KG1 (cell line): ENCODE data around the gene SLC4A4.

Experiments
- DNase-seq: peaks from one replicate; lab custom pipeline; 2025; lab: John Stamatoyannopoulos, UW

The SLC4A4 gene

DNA sequence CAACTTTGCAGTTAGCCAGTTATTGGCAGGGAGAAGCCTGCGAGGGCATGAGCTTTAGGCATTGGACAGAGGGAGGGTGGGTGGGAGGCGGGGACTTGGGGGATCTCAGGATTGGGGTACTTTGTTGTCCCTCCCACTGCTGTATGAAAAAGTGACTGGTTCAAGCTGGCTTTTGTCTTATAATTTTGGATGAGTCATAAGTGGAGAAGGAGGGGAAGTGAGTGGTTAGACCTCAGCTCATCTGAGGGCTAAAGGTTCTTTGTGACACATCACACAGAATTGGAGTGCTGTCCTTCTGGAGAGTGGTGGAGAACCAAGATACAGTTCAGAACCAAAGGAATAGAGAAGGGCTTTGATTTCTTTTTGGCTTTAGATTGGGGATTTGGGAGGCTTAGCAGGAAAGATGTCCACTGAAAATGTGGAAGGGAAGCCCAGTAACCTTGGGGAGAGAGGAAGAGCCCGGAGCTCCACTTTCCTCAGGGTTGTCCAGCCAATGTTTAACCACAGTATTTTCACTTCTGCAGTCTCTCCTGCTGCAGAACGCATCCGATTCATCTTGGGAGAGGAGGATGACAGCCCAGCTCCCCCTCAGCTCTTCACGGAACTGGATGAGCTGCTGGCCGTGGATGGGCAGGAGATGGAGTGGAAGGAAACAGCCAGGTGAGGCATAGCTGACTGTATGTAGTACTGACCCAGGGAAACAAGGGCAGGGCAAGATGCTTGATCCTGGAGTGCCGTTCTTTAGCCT, at the start of gene SLC4A4:
Gene SLC4A4, plus strand, starts transcription at position 175 of the 748 bp plus-strand sequence.
- DNase-seq = peak; percentile 14

DNA sequence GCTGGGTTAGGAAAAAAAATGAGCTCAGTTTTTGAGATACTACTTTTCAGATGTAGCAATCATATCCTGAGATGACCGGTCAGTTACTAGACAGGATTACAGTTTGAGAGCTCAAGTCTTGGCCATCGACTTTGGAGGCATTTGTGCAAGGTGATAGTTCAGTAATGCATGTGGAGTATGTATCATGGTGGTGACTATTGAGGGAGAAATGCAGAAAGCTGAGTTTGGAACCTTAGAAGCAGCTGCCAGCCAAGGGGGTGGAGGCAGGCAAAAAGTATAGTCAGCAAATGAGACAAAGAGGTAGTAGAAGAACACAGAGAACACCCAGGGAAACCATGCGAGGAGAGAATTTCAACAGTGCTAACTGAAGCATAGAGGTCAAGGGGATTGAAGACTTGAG, 48.7 kb upstream of the SLC4A4 start:
- DNase-seq = no peak

DNA sequence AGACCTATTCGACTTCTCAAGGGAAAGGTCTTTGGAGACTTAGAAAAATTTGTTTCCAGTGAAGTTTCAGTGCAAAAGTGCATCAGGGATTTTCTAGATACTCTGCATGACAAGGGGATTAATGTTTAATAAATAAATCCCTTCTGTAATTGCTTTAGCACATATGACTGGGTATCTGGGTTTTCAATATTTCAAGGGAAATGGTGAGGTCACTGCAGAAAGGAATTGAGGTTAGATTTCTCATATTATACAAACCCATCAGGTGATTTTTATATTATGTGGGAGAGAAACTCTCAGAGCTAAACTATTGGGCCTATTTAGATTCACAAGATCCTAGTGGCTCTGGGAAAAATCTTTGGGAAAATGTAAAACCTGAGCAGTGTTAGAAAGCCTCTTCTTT, 48.3 kb upstream of the SLC4A4 start:
- no peak for DNase-seq

DNA sequence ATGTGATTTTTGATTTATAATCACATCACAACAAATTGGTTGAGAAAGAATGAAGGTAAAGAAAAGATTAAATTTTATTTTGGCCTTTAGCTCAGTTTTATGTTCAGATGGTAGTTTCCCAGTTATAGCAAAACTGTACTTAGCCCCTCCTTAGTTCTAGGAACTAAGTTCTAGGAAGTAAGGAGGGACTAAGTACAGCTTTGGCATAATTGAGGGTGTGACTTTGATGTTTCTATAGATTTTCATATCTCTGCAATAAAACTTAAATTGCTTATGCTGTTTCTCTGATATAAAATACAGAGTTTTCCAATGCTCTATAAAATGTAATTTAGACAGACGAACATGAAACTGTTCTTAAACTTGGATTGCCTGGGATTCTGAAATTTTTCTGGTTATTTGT, 46.6 kb upstream of the SLC4A4 start:
- DNase-seq = no peak

DNA sequence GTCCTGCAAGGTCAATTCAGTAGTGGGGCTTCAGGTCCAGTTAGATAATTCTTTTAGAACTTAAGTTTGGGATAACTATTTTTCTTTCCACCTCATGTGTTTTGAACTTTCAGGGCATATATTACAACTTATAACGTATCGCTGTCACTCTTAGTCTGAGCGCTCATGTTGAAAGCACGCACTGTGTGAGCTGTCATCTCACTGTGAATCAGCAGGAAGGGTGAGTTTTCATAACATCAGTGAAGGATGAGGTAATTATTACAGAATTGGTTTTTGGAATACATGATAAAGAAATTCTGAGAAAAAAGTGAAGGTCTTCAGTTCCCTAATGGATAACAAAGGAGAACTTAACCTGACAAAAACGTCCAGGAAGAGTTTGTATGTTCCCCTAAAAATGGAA, 45.1 kb upstream of the SLC4A4 start:
- DNase-seq = no peak

DNA sequence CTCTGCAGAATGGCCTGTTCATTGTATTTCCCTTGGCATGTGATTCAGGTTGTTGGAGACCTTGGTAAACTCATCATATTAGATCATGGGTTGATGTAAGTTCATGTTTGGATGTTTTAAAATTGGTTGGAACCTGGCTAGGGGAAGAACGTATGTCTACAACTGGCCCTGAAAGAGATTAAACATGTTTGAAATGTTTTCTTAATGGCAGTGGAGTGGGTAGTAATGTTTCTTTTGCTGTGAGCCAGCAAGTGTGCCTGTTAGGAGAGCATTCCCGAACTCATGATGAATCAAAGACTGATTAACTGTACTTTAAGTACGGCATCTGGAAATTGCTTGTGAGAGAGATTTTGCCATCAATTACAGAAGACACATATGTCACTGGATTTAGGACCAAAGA, 44.5 kb upstream of the SLC4A4 start:
- DNase-seq = no peak

DNA sequence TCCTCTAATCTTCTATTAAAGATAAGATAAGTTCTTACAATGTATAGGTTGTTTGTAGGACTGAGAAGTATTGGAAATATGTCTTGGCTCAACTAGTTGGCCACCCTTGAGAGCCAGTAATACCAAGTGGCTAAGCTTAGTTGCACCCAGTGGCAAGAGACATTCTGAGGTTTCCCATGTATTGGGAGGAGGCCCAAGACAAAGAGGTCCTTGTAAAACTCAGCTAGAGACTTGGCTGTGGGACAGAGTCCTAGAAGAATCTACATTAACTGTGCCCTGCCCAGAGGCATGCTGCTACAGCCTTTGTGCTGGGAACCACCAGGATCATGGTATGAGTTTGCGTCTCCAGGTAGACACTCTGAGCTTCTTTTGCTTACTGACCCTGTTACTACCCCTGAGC, 41.9 kb upstream of the SLC4A4 start:
- DNase-seq = no peak

DNA sequence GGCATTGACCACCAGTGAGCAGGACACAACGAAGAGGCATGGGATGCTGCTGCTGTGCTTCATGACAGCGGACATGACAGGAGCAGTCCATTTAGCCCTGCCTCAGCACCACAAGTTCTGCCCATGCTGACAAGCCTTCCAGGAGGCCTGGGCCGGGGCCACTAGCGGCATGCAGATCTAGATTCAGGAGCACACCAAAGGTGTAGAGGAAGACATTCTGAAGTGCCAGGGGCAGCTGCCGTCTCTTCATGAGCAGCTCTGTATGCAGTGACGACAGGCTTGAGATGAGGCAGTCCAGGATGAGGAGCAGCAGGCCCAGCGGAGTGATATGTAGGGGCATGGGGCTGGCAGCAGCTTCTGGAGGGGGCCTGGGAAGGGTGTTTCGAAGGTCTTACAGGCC, 38.5 kb upstream of the SLC4A4 start:
- DNase-seq = no peak

DNA sequence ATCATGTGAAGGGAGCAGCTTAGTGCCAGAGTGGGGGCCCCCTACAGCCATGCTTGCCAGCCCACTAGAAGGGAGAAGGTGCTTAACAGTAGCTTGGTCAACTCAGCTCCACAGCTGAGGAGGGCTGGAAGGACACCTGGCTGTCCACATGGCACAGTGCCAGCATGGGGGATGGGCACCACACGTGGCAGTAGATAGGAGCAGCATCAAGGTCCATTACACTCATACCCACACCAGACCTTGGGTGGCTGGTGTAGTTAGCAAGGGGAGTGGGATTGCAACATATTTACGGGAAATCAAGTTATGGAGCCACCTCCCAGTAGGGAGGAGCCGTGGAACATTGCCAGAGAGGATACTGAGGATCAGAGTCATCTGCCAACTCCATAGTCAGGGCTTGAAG, 37.9 kb upstream of the SLC4A4 start:
- no peak for DNase-seq

DNA sequence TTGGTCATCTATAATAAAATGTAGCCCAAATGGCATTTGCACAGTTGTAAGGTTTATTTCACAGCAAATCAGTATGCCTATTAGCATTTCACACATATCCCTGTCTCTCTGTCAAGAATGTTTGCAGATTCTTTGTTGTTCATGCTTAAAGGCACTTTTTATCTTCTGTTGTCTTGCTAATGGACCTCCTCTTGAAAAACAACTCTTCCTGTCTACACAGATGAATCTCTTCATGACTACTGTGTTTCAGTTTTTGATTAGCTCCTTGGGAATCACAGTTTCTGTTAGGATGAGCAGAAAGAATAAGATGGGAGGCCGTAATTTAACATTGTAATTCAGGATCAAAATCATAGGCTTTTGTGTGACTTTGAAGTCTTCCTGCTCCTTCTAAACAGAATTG, 35.5 kb upstream of the SLC4A4 start:
- DNase-seq = no peak

DNA sequence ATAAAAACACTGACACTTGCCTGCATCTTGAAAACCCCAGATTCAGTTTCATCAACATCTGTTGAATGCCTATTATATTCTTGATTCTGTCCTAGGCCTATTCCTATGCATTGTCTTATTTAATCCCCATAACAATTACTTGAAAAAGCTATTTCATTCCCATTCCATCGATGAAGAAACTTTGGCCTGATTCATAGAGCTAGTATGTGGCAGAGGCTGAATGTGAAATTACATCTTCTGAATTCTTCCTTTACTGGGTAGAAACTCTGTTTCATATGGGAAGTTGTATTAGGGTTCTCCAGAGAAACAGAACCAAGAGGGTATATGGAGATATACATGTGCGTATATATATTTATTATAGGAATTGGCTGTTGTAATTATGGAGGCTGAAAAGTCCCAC, 35.0 kb upstream of the SLC4A4 start:
- no peak for DNase-seq

DNA sequence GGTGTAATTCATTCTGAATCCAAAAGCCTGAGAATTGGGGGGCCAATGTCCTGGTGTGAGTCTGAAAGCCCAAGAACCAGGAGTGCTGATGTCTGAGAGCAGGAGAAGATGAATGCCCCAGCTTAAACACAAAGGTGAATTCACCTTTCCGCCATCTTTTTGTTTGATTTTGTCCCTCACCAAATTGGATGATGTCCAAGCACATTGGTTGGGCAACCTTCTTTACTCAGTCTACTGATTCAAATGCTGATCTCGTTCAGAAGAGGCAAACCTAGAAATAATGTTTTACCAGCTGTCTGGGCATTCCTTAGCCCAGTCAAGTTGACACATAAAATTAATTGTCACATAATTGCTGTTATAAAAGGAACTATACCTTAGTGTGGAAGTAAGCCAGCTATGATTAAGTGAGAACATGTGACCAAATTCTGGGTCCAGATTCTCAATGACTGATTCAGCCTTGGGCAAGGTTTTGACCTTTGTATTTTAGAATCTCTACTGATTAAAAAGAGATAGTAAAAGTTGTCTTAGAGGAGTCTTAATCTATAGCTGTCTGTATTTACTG, 34.5 kb upstream of the SLC4A4 start:
- DNase-seq = no peak

DNA sequence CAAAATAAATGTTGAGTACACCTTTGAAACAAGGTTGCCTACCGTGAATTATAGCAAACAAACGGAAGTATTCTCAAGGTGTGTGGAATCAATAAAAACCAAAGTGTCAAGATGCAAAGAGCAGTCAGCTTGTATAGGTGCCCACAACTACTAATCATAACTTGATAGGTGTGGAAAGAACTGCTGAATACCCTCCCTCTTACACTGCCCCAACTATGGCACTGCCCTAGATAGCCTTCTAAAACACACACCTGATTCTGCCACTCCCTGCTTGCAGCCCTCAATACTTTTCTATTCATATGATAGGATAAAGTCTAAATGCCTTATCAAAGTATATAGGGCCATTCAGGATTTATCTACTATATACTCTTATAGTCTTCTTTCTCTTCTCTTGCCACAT, 31.1 kb upstream of the SLC4A4 start:
- DNase-seq = no peak

DNA sequence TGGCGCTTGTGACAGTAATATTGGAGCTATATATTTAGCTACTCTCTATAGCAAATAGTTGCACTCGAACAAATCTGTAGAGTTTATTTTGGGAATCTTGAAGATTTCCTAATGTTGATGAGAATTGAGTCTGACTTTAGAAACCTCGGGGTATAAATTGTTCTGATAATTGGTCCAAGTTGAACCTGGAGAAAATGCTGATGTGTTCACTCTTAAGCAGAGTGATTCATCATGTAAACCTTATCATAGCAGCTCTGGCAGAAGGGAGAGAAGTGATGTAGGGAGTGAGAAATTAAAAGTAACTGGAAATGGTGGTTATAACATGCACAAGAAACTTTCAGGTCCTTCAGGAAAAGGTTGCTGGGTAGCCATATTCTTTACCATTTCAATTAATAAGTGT, 16.4 kb upstream of the SLC4A4 start:
- DNase-seq = no peak

DNA sequence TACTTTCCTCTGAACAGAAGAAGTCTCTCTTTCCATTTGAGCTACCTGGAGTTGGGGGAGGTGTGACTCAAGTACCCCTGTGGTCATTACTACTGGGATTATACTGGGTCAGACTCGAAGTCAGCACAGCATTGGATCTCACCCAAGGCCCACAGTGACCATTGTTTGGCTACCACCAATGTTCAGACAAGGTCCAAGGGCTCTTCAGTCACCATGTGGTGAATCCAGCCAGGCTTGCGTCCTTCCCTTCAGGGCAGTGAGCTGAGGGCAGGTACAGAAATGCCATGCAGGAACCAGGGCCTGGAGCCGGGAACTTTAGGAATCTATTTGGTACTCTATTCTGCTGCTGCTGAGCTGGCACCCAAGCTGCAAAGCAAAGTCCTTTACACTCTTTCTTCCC, 5.5 kb upstream of the SLC4A4 start:
- no peak for DNase-seq

DNA sequence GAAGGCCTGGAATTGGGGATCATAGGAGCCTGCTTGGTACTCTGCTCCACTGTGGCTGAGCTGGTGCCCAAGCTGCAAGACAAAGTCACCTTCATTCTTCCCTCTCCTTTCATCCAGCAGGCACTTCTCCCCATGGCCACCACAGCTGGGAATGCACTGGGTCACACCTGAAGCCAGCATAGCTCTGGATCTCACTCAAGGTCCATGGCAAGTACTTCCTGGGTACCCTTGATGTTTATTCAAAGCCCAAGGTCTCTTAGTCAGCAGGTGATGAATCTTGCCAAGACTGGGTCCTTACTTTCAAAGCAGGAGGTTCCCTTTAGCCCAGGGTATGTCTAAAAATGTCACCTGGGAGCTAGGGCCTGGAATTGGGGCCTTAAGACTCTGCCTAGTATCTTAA, 4.9 kb upstream of the SLC4A4 start:
- no peak for DNase-seq

DNA sequence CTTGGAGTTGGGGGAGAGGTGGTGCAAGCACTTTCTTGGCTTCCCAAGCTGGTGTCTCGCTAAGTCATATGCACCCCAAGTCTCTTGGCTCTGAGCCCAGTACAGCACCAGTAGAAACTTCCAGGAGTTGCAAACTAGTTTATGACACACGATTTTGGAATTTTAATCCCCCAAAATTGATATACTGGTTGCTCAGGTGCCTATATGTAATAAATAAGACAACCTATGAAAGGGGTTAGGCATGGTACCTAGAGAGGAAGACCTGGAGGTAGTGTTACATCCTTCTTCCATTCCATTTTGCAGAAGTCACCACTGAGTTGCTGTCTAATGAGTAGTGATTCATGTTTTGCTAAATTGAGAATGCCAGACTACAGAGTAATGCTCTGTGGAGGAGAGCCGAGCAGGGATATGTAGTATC, 4.3 kb upstream of the SLC4A4 start:
- DNase-seq = no peak

DNA sequence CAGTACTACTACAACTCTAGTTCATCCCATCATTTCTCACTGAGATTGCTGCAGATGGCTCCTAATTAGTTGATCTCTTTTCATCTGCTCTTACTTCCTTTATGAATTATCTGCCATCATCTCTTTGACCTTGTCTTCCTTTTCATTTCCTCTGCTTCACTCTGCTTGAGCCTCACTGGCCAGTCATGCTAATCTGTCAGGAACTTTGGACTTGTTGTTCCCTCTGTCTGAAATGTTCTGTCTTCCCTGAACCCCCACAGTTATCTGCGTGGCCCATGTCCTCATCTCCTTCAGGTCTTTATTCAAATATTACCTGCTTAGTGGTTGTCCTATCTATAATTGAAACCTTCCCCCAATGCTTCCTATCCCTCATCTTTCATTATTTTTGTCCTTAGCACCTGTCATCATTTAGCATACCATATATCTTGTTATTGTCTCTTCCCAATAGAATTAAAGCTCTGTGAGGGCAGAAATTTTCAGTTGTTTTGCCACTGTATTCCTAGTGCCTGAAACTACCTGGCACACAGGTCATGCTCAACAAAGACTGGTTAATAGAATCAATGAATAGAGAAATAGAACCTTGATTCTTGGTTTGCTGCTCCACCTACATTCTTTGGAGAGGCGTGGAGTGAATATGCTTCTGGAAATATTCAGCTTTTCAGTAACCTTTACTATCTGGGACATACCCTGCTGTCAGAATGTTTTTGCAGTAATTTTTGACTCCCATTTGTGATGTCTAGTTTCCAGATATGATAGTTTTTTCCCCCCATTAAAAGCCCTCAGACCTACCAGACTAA, 5.0 kb downstream of the SLC4A4 start:
- no peak for DNase-seq

DNA sequence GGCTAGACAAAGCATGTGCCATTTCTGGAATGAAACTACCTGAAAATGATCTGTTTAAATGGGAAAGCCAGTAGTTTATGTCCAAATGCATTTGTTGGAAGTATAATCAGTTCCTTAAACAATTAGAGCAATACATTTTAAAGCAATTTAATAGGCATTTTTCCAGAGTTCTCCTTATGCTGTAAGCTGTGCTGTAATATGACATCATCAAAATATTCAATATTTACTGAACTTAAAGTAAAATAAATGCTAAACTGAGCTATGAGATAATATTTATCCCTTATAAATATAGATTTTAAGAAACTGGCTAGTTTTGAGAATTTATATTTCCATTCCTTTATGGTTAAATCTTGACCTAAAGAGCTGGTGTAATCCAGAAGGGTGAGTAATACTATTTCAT, 7.9 kb downstream of the SLC4A4 start:
- no peak for DNase-seq

DNA sequence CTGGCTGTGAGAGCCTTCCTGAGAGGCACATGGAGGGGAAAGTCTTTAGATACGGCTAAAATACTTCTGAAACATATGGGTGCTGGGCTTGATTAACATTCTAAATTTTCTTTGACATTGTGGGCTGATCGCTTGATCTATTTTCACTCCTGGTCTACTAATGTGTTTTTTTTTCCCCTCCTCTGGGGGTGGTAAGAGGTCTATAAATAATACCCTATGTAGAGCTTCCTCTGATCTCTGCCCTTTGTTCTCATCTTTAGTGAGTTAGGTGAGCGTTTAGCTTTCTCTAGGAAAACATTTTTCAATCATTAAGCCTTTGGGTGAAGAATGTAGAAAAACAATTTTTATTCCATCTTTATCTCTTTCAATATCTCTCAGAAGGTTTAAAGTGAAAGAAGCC, 9.8 kb downstream of the SLC4A4 start:
- DNase-seq = no peak

DNA sequence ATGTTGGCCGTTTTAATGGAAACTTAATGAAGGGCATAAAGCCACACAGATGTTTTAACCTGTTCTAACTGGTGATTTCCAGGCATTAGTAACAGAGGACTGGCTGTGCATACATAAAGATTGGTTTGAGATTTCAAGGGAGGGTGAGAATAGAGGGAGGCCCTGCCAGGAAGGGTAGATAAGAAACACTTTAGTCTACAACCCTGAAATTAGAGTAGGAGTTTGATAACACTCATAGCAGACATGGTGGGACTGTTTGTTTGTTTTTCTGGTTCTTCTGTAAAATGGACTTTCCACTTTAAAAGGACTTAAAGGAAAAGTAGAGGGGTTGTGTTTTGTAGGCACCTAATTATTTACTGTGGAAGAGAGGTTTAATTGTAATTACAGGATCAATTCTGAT, 16.2 kb downstream of the SLC4A4 start:
- no peak for DNase-seq

DNA sequence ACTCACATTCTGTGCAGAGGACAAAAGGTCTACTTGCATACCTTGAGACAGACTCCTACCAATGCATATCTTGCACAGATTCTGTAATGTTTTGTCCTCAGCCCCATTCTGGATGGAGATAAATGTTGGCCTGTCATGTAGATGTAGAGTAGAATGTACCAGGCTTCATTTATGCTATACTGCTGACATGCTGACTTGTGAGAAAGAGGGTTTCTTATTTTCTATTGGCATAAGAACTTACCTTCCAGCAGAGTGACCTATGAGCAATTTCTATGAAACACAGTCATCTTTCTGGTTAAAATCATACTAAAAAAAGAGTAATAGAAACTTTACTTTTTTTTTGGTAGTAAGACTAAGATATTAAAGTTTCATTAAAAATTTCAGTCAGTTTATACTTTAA, 17.2 kb downstream of the SLC4A4 start:
- no peak for DNase-seq

DNA sequence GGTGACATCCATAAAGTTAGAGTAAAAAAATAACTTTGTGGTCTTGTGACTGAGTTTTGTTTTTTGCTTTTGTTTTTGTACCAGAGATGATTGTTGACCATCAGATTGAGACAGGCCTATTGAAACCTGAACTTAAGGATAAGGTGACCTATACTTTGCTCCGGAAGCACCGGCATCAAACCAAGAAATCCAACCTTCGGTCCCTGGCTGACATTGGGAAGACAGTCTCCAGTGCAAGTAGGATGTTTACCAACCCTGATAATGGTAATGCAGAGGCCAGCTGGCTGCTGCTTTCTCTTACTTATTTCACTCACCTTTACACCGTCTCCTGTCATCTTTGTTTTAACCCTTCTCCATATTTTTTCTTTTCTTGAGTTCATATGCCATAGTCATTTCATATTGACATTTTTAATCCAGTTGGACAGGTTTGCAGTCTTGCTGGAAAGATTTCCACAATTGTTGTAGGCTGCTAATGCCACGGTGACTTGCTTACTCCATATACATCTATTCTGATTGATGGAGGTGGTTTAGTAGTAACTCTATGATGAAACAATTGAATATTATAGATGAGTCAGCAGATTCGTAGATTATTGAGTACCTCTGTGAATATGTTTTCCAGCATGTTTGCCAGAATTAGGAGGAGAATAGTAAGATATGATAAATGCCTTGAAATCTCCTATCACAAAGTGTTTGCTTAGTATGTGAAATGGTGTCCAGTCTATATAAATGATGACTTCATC, 18.3 kb downstream of the SLC4A4 start:
- no peak for DNase-seq
